ENCODE results near the gene NFAM1. TPM values are rescaled to one million over a fixed set of nuclear protein-coding genes. Genes with fewer than 3 reads are reported as not detected.

The NFAM1 gene
- polyA plus RNA-seq, 4 donors: 0.22 to 1.9 (median 0.98) TPM

DNA sequence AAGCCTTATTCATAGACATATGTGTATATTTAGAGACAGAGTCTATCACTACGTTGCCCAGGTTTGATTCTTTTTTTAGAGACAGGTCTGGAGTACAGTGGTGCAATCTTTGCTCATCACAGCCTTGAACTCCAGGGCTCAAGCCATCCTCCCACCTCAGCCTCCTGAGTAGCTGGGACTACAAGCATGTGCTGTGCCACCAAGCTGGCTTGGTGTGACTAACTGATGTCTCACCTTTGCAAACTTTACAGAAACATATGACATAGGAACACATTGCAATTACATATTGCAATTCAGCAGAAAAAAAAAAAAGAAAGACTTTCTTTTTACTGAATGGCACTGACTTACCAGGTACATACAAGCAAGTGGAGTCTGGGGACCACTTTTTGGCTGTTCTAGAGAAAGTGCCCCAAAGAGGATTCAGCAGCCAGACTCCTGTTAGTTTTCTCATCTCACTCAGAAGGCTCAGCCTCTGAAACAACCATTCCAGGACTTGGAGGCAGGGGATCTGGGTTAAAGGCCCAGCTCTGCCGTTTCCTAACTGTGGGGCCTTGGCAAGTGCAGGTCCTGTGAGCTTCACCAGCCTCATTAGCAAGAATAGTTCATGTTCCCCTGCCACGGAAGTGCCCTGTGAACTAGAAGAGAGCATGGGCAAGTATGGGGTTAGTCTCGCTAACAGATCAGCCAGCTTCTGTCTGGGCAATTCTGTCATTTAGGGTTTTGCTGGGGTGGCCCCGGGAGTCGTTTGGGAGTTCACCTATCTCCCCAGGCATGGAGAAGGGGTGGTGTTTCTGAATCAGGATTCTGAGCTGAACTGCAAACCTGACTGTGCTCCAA, 11.3 kb upstream of the NFAM1 start:
- DNase-seq (no peak), FAIRE-seq (no peak)
- H3K4me1 ChIP-seq (ENCODE audit: control insufficient read depth in 3 of 3, insufficient read depth in 2 of 3, low read depth in 1 of 3, low read length in 2 of 3): peaks cover 0 to 16% (median 7%) of the 10 kb centered on the region in 3 donors
- H3K27ac ChIP-seq (ENCODE audit: low read depth in 1 of 3, low read length in 2 of 3): peak overlapping the region in 2 of 3 donors; percentile 5 to 77
- no peaks in the 10 kb centered on the region for H3K36me3 ChIP-seq (ENCODE audit: control insufficient read depth in 3 of 3, insufficient read depth in 2 of 3, low read depth in 1 of 3, low read length in 3 of 3)
- no peaks in the 10 kb centered on the region for H3K27me3 ChIP-seq (ENCODE audit: control insufficient read depth in 3 of 3, insufficient read depth in 3 of 3, low read length in 3 of 3)
- peak overlapping the region in 1 of 3 donors; percentile 25 for H3K4me3 ChIP-seq (ENCODE audit: low read depth in 1 of 3, low read length in 3 of 3)
- peaks cover 0 to 4% of the 10 kb centered on the region in 2 donors for H3K9me3 ChIP-seq (ENCODE audit: control insufficient read depth in 2 of 2, insufficient read depth in 1 of 2, low read depth in 1 of 2, low read length in 1 of 2)
- WGBS, 3 donors: 36% methylated on average over 6 of the region's 6 CpGs

DNA sequence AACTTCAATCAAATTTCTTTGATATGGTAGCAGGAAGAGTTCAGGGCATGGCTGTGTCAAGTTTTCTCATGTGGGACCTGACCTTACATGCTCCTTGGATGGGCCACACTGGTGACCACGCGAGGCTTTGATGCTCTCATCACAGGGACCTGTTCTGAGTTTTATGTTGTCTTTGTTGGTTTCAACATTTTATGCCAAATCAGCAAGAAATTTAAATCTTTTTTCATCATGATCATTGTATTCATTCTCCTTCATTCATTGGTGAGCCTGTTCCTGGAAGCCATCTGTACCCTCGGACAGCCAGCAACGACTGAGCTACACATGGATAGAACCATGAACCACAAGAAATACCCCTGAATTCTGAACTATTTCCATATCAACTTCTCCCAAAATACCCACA, 10.5 kb upstream of the NFAM1 start:
- peaks cover 0 to 4% of the 10 kb centered on the region in 2 donors for H3K9me3 ChIP-seq (ENCODE audit: control insufficient read depth in 2 of 2, insufficient read depth in 1 of 2, low read depth in 1 of 2, low read length in 1 of 2)
- H3K4me3 ChIP-seq (ENCODE audit: low read depth in 1 of 3, low read length in 3 of 3): no peak overlapping the region
- DNase-seq (no peak), FAIRE-seq (no peak)
- 86 to 93% (median 87%) methylated on average over 4 of the region's 4 CpGs for WGBS, 3 donors
- no peaks in the 10 kb centered on the region for H3K27me3 ChIP-seq (ENCODE audit: control insufficient read depth in 3 of 3, insufficient read depth in 3 of 3, low read length in 3 of 3)
- peaks cover 0 to 20% (median 7%) of the 10 kb centered on the region in 3 donors for H3K4me1 ChIP-seq (ENCODE audit: control insufficient read depth in 3 of 3, insufficient read depth in 2 of 3, low read depth in 1 of 3, low read length in 2 of 3)
- H3K27ac ChIP-seq (ENCODE audit: low read depth in 1 of 3, low read length in 2 of 3): no peak overlapping the region
- H3K36me3 ChIP-seq (ENCODE audit: control insufficient read depth in 3 of 3, insufficient read depth in 2 of 3, low read depth in 1 of 3, low read length in 3 of 3): no peaks in the 10 kb centered on the region

- H3K27me3 ChIP-seq (ENCODE audit: control insufficient read depth in 3 of 3, insufficient read depth in 3 of 3, low read length in 3 of 3): no peaks in the 10 kb centered on the region
- FAIRE-seq (no peak), DNase-seq (no peak)
- no peak overlapping the region for H3K4me3 ChIP-seq (ENCODE audit: low read depth in 1 of 3, low read length in 3 of 3)
- WGBS, 3 donors: 81 to 87% (median 86%) methylated on average over 9 to 15 of the region's 15 CpGs
- no peaks in the 10 kb centered on the region for H3K9me3 ChIP-seq (ENCODE audit: control insufficient read depth in 2 of 2, insufficient read depth in 1 of 2, low read depth in 1 of 2, low read length in 1 of 2)
- no peaks in the 10 kb centered on the region for H3K36me3 ChIP-seq (ENCODE audit: control insufficient read depth in 3 of 3, insufficient read depth in 2 of 3, low read depth in 1 of 3, low read length in 3 of 3)
- H3K27ac ChIP-seq (ENCODE audit: low read depth in 1 of 3, low read length in 2 of 3): no peak overlapping the region
- H3K4me1 ChIP-seq (ENCODE audit: control insufficient read depth in 3 of 3, insufficient read depth in 2 of 3, low read depth in 1 of 3, low read length in 2 of 3): peaks cover 0 to 25% (median 7%) of the 10 kb centered on the region in 3 donors
Measured at GRCh38 chr22:42440728-42441127, 8.5 kb upstream of the NFAM1 start.

- Histone ChIP-seq H3K27me3 (ENCODE audit: control insufficient read depth in 3 of 3, insufficient read depth in 3 of 3, low read length in 3 of 3) (no peaks in the 10 kb centered on the region), H3K36me3 (ENCODE audit: control insufficient read depth in 3 of 3, insufficient read depth in 2 of 3, low read depth in 1 of 3, low read length in 3 of 3) (no peaks in the 10 kb centered on the region), H3K9me3 (ENCODE audit: control insufficient read depth in 2 of 2, insufficient read depth in 1 of 2, low read depth in 1 of 2, low read length in 1 of 2) (no peaks in the 10 kb centered on the region), H3K4me1 (ENCODE audit: control insufficient read depth in 3 of 3, insufficient read depth in 2 of 3, low read depth in 1 of 3, low read length in 2 of 3) (peaks cover 0 to 25% (median 7%) of the 10 kb centered on the region in 3 donors), H3K27ac (ENCODE audit: low read depth in 1 of 3, low read length in 2 of 3) (peak overlapping the region in 1 of 3 donors; percentile 45), H3K4me3 (ENCODE audit: low read depth in 1 of 3, low read length in 3 of 3) (no peak overlapping the region)
- DNase-seq: no peak
- FAIRE-seq: no peak
- 62 to 63% (median 63%) methylated on average over 20 of the region's 20 CpGs for WGBS, 3 donors
Measured at GRCh38 chr22:42439821-42440674, 7.8 kb upstream of the NFAM1 start.

- FAIRE-seq: no peak
- Histone ChIP-seq H3K4me3 (ENCODE audit: low read depth in 1 of 3, low read length in 3 of 3) (no peak overlapping the region), H3K36me3 (ENCODE audit: control insufficient read depth in 3 of 3, insufficient read depth in 2 of 3, low read depth in 1 of 3, low read length in 3 of 3) (no peaks in the 10 kb centered on the region), H3K9me3 (ENCODE audit: control insufficient read depth in 2 of 2, insufficient read depth in 1 of 2, low read depth in 1 of 2, low read length in 1 of 2) (no peaks in the 10 kb centered on the region), H3K4me1 (ENCODE audit: control insufficient read depth in 3 of 3, insufficient read depth in 2 of 3, low read depth in 1 of 3, low read length in 2 of 3) (peaks cover 0 to 17% (median 0%) of the 10 kb centered on the region in 3 donors), H3K27me3 (ENCODE audit: control insufficient read depth in 3 of 3, insufficient read depth in 3 of 3, low read length in 3 of 3) (peaks cover 0 to 5% (median 0%) of the 10 kb centered on the region in 3 donors), H3K27ac (ENCODE audit: low read depth in 1 of 3, low read length in 2 of 3) (no peak overlapping the region)
- whole genome bisulfite sequencing, 3 donors: 74 to 87% (median 77%) methylated on average over 13 of the region's 13 CpGs
- DNase-seq: no peak
Measured at GRCh38 chr22:42439021-42439567, 6.9 kb upstream of the NFAM1 start.

DNA sequence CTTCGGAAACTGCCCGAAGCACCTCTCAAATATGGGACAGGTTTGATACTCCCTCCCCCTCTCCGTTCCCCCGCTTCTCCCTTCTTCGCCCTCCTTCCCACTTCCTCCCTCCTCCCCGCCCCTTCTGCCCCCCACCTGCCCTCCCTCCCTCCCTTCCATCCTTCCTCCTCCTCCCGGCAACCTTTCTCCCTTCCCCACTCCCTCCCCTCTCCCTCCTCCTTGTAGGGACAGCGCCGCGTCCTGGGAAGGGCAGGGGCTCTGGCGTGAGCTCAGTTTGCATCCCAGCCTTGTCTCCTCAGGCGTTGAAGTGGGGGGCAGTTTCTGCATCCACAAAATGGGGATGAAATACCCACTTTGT, 6.1 kb upstream of the NFAM1 start:
- 4 to 23% (median 13%) methylated on average over 10 to 12 of the region's 12 CpGs for WGBS, 3 donors
- FAIRE-seq: no peak

DNA sequence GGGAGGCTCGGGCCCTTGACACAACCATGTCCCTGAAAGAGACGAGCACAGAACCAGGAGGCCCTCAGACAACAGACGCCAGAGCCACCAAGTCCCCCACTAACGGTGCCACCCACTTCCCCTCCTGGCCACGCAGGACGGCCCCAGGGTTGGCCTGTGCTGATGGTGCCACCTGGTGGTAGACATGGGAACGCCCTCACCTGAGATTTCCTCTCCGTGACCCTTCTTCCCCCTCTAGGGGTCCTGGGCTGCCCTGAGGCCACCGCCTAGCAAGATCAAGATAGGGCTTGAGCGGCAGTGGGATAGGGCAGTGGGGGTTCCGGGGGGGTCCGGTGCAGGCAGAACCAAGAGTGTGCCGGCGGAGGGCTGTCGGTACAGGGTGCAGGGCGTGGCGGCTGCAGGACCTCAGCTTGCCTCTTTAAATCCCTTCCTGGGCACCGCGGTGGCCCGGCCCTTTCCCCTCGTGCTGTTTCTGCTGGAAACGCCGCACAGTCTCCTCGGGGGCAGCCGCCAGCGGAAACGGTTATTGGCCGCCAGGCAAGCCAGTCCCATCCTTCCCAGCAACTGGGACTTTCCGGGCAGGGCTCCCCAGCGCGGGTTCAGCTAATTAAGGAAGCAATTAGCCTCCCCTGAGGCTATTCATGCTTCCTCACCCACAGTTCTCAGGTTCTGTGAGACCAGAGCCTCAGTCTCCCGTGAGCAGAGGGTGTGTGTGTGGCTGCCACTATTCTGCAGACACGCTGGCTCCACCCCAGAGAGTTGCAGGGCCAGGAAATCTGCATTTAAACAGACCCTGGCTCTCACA, 5.5 kb upstream of the NFAM1 start:
- FAIRE-seq: no peak

More for the DNA sequence above, 6.1 kb upstream of the NFAM1 start:
- Histone ChIP-seq H3K4me3 (ENCODE audit: low read depth in 1 of 3, low read length in 3 of 3) (peak overlapping the region in 1 of 3 donors; percentile 50), H3K9me3 (ENCODE audit: control insufficient read depth in 2 of 2, insufficient read depth in 1 of 2, low read depth in 1 of 2, low read length in 1 of 2) (no peaks in the 10 kb centered on the region), H3K27ac (ENCODE audit: low read depth in 1 of 3, low read length in 2 of 3) (no peak overlapping the region), H3K27me3 (ENCODE audit: control insufficient read depth in 3 of 3, insufficient read depth in 3 of 3, low read length in 3 of 3) (peaks cover 0 to 13% (median 0%) of the 10 kb centered on the region in 3 donors), H3K36me3 (ENCODE audit: control insufficient read depth in 3 of 3, insufficient read depth in 2 of 3, low read depth in 1 of 3, low read length in 3 of 3) (no peaks in the 10 kb centered on the region), H3K4me1 (ENCODE audit: control insufficient read depth in 3 of 3, insufficient read depth in 2 of 3, low read depth in 1 of 3, low read length in 2 of 3) (peaks cover 0 to 10% (median 0%) of the 10 kb centered on the region in 3 donors)
- no peak for DNase-seq

More for the DNA sequence above, 5.5 kb upstream of the NFAM1 start:
- Histone ChIP-seq H3K4me3 (ENCODE audit: low read depth in 1 of 3, low read length in 3 of 3) (peak overlapping the region in 2 of 3 donors; percentile 50 to 57), H3K27ac (ENCODE audit: low read depth in 1 of 3, low read length in 2 of 3) (peak overlapping the region in 1 of 3 donors; percentile 50), H3K27me3 (ENCODE audit: control insufficient read depth in 3 of 3, insufficient read depth in 3 of 3, low read length in 3 of 3) (peaks cover 0 to 19% (median 0%) of the 10 kb centered on the region in 3 donors), H3K9me3 (ENCODE audit: control insufficient read depth in 2 of 2, insufficient read depth in 1 of 2, low read depth in 1 of 2, low read length in 1 of 2) (no peaks in the 10 kb centered on the region), H3K36me3 (ENCODE audit: control insufficient read depth in 3 of 3, insufficient read depth in 2 of 3, low read depth in 1 of 3, low read length in 3 of 3) (no peaks in the 10 kb centered on the region), H3K4me1 (ENCODE audit: control insufficient read depth in 3 of 3, insufficient read depth in 2 of 3, low read depth in 1 of 3, low read length in 2 of 3) (peaks cover 0 to 10% (median 0%) of the 10 kb centered on the region in 3 donors)
- 1 to 2% (median 1%) methylated on average over 31 to 33 of the region's 33 CpGs for WGBS, 3 donors
- peak; percentile 71 to 86 for DNase-seq

Measured in small intestine (tissue), 7 donors.